Erythroblast (primary cell): ENCODE measurements around the gene NT5M.

ENCODE experiments used
- GATA1 ChIP-seq: IDR thresholded peaks from 2 replicates; pipeline ENCODE4 v1.6.1; 2011; ENCODE audit warnings: low read depth, mild to moderate bottlenecking, control low read depth, low read length, moderate library complexity
- POLR2A ChIP-seq: IDR thresholded peaks from 2 replicates; pipeline ENCODE4 v1.6.1; 2011; ENCODE audit warnings: mild to moderate bottlenecking, low read length

- no peak for TF ChIP-seq POLR2A
- no peak for TF ChIP-seq GATA1
Observed at GRCh38 chr17:17264430-17264829, 38.7 kb upstream of the NT5M start.
